Ovary (tissue), 9 donors: ENCODE data around the gene AP5B1. TPM values are rescaled to one million over a fixed set of nuclear protein-coding genes. Genes with fewer than 3 reads are reported as not detected.

Experiments used
- DNase-seq, 5 donors: peaks; one replicate each; pipeline ENCODE4 v3.0.0-alpha.2; 2019 to 2020
- H3K27ac ChIP-seq, 2 donors: fragments of 200-600 bp; one replicate each; pipeline versions ENCODE4 v1.5.1 to v1.8.0; 2019 to 2022
- H3K27me3 ChIP-seq: fragments of 200-600 bp; one replicate; pipeline ENCODE4 v1.8.0; 2022
- H3K36me3 ChIP-seq: fragments of 200-600 bp; sonication (generic); one replicate; pipeline ENCODE4 v1.5.1; 2019
- H3K4me1 ChIP-seq: one replicate; pipeline ENCODE4 v1.8.1; 2013; ENCODE audit warnings: mild to moderate bottlenecking, moderate library complexity; ENCODE audit not compliant: insufficient read depth
- H3K4me3 ChIP-seq: fragments of 200-600 bp; sonication (generic); one replicate; pipeline ENCODE4 v1.5.1; 2017
- H3K9me3 ChIP-seq, 2 donors: fragments of 200-600 bp in 1 of 2; sonication (generic) in 1 of 2; one replicate each; pipeline versions ENCODE4 v1.5.1 to v1.8.1; 2013 to 2019; ENCODE audit warnings: mild to moderate bottlenecking in 1 of 2, moderate library complexity in 1 of 2
- CTCF ChIP-seq, 3 donors: fragments of 450-650 bp in 2 of 3; fragments of 200-600 bp in 1 of 3; IDR thresholded peaks; one replicate each; pipeline versions ENCODE4 v1.5.1 to v1.8.0; 2016 to 2022; ENCODE audit warnings: antibody characterized with exemption in 3 of 3, mild to moderate bottlenecking in 1 of 3
- EP300 ChIP-seq: sonication (generic); formaldehyde crosslinking; IDR thresholded peaks from one replicate; pipeline ENCODE4 v1.6.1; 2017; ENCODE audit warnings: antibody characterized with exemption
- POLR2A ChIP-seq: fragments of 450-650 bp; IDR thresholded peaks from one replicate; pipeline ENCODE4 v1.6.1; 2017; ENCODE audit warnings: antibody characterized with exemption, mild to moderate bottlenecking, moderate library complexity
- WGBS, 3 donors: extraction: QIAGEN DNeasy Blood & Tissue Kit in 1 of 3; methylation state at CpG; one replicate each; pipeline versions ENCODE4 v1.1.5 to v1.1.7; 2013 to 2017; 5-methylcytosine and 5-hydroxymethylcytosine counted together
- intact Hi-C, 4 donors: fragments of 100-400 bp; cut with DNase I; formaldehyde crosslinking; loops; one replicate each; pipeline versions ENCODE4 v1.11.0 to v1.15.1; 2022 to 2023
- polyA plus RNA-seq, 2 donors: library from polyadenylated mRNA; stranded (reverse); fragments of 200-250 nt in 1 of 2; fragments of 350-450 nt in 1 of 2; fragmentation: Illumina TruSeq in 1 of 2; extraction: RNeasy Lipid Tissue Mini Kit (QIAGEN cat#74804) in 1 of 2; gene quantifications; one replicate each; pipeline ENCODE4 v1.2.3, GENCODE V29; 2013 to 2014
- total RNA-seq, 7 donors: library from RNA; depleted of rRNA in 2 of 7; stranded (reverse); fragments of >200 nt in 2 of 7; fragmentation: NEBNext Ultra II Directional in 3 of 7; extraction: Animal tissue kit (Norgen Biotek cat#: 25700) in 3 of 7; gene quantifications; one replicate each; pipeline versions ENCODE4 v1.1.0 to v1.2.4, GENCODE V29; 2016 to 2023
- donor health status: DM: no; HTN: no; CAD: no; lungs with moderate emphysema.
- donor health status: DM: no; HTN: no; CAD: no.
- donor health status: Bipolar disorder and iron deficiency.
- donor health status: DM: yes; HTN: yes; CAD: no.
- donor health status: DM: no; HTN: no; CAD: no.
- donor health status: DM: yes; HTN: yes; CAD: no.

The AP5B1 gene
- total and polyA plus RNA-seq, 9 donors, result 2.3 to 14.7 (median 7.5) TPM

- WGBS, 3 donors, result 17 to 24% (median 20%) methylated on average over 16 of the region's 16 CpGs
- TF ChIP-seq POLR2A (no peak), CTCF (IDR thresholded peaks at IDR 0.05) (no peak), EP300 (no peak)
- no peaks in the 10 kb centered on the region for H3K36me3 ChIP-seq
- DNase-seq, result no peak
- no peaks in the 10 kb centered on the region for H3K4me1 ChIP-seq
- no peak overlapping the region for H3K27ac ChIP-seq
- H3K9me3 ChIP-seq, result no peaks in the 10 kb centered on the region
- peaks cover 3% of the 10 kb centered on the region for H3K27me3 ChIP-seq
- intact Hi-C loops, result no loop called here
- H3K4me3 ChIP-seq, result no peak overlapping the region
Measured at GRCh38 chr11:65793144-65793581, 12.4 kb upstream of the AP5B1 start.

- Histone ChIP-seq H3K27me3 (peaks cover 3% of the 10 kb centered on the region), H3K27ac (no peak overlapping the region), H3K36me3 (no peaks in the 10 kb centered on the region), H3K4me1 (no peaks in the 10 kb centered on the region), H3K4me3 (no peak overlapping the region), H3K9me3 (no peaks in the 10 kb centered on the region)
- DNase-seq, result no peak
- TF ChIP-seq EP300 (no peak), CTCF (IDR thresholded peaks at IDR 0.05) (no peak), POLR2A (no peak)
- WGBS, 3 donors, result 83 to 88% (median 84%) methylated on average over 15 to 16 of the region's 16 CpGs
- intact Hi-C loops, result no loop called here
Measured at GRCh38 chr11:65792456-65792855, 11.7 kb upstream of the AP5B1 start.

- TF ChIP-seq POLR2A (no peak), CTCF (IDR thresholded peaks at IDR 0.05) (no peak), EP300 (no peak)
- Histone ChIP-seq H3K36me3 (no peaks in the 10 kb centered on the region), H3K27ac (no peak overlapping the region), H3K27me3 (peaks cover 3% of the 10 kb centered on the region), H3K4me1 (no peaks in the 10 kb centered on the region), H3K9me3 (no peaks in the 10 kb centered on the region), H3K4me3 (no peak overlapping the region)
- 85 to 92% (median 85%) methylated on average over 13 of the region's 13 CpGs for WGBS, 3 donors
- DNase-seq, result no peak
- intact Hi-C loops, result no loop called here
Measured at GRCh38 chr11:65791719-65792213, 11.0 kb upstream of the AP5B1 start.

- H3K36me3 ChIP-seq, result no peaks in the 10 kb centered on the region
- WGBS, 3 donors, result 86 to 92% (median 89%) methylated on average over 18 of the region's 18 CpGs
Measured at GRCh38 chr11:65790902-65791650, 10.3 kb upstream of the AP5B1 start.

More at GRCh38 chr11:65790902-65791650, 10.3 kb upstream of the AP5B1 start:
- H3K9me3 ChIP-seq, result no peaks in the 10 kb centered on the region
- no peak overlapping the region for H3K27ac ChIP-seq
- H3K27me3 ChIP-seq, result peaks cover 3% of the 10 kb centered on the region
- TF ChIP-seq CTCF (IDR thresholded peaks at IDR 0.05) (no peak), POLR2A (no peak), EP300 (no peak)
- H3K4me1 ChIP-seq, result peaks cover 2% of the 10 kb centered on the region
- H3K4me3 ChIP-seq, result no peak overlapping the region
- intact Hi-C loops, result no loop called here
- no peak for DNase-seq
